ENCODE data around the gene WDR64.
"Not testable (repeated sequence)": the region's sequence is repeated elsewhere in the genome, so short reads cannot be mapped to it uniquely, and the experiment has no call there.

Gene WDR64

GRCh38 chr1:241721011-241721410, 68.9 kb downstream of the WDR64 start:
- Histone ChIP-seq H3K9ac (ENCODE audit: low read length) (no peak overlapping the region), H3K27me3 (ENCODE audit: control insufficient read depth, insufficient read depth, low read length) (no peaks in the 10 kb centered on the region), H3K4me1 (ENCODE audit: control insufficient read depth, insufficient read depth, low read length) (no peaks in the 10 kb centered on the region), H3K4me3 (ENCODE audit: low read depth, low read length) (no peak overlapping the region), H3K27ac (ENCODE audit: low read depth, low read length) (no peak overlapping the region), H3K9me3 (ENCODE audit: control insufficient read depth, insufficient read depth, low read depth, low read length) (0 out of 2 replicates have a peak, but pooled peaks cover 3% of the 10 kb centered on the region), H3K36me3 (ENCODE audit: control insufficient read depth, insufficient read depth, low read length) (no peaks in the 10 kb centered on the region)

- H3K4me1 ChIP-seq (ENCODE audit: control insufficient read depth, insufficient read depth, low read length): no peaks in the 10 kb centered on the region
- no peaks in the 10 kb centered on the region for H3K36me3 ChIP-seq (ENCODE audit: control insufficient read depth, insufficient read depth, low read length)
- no peak overlapping the region for H3K4me3 ChIP-seq (ENCODE audit: low read depth, low read length)
- no peaks in the 10 kb centered on the region for H3K27me3 ChIP-seq (ENCODE audit: control insufficient read depth, insufficient read depth, low read length)
- H3K9me3 ChIP-seq (ENCODE audit: control insufficient read depth, insufficient read depth, low read depth, low read length): 0 out of 2 replicates have a peak, but pooled peaks cover 3% of the 10 kb centered on the region
- H3K27ac ChIP-seq (ENCODE audit: low read depth, low read length): no peak overlapping the region
- no peak overlapping the region for H3K9ac ChIP-seq (ENCODE audit: low read length)
Measured at GRCh38 chr1:241722947-241723346, 70.9 kb downstream of the WDR64 start.

GRCh38 chr1:241724741-241725356, 72.8 kb downstream of the WDR64 start:
- H3K9me3 ChIP-seq (ENCODE audit: control insufficient read depth, insufficient read depth, low read depth, low read length): 0 out of 2 replicates have a peak, but pooled peaks cover 3% of the 10 kb centered on the region
- no peaks in the 10 kb centered on the region for H3K36me3 ChIP-seq (ENCODE audit: control insufficient read depth, insufficient read depth, low read length)
- no peaks in the 10 kb centered on the region for H3K27me3 ChIP-seq (ENCODE audit: control insufficient read depth, insufficient read depth, low read length)
- H3K4me1 ChIP-seq (ENCODE audit: control insufficient read depth, insufficient read depth, low read length): no peaks in the 10 kb centered on the region
- no peak overlapping the region for H3K27ac ChIP-seq (ENCODE audit: low read depth, low read length)
- H3K4me3 ChIP-seq (ENCODE audit: low read depth, low read length): no peak overlapping the region
- no peak overlapping the region for H3K9ac ChIP-seq (ENCODE audit: low read length)

- Histone ChIP-seq H3K4me1 (ENCODE audit: control insufficient read depth, insufficient read depth, low read length) (no peaks in the 10 kb centered on the region), H3K36me3 (ENCODE audit: control insufficient read depth, insufficient read depth, low read length) (no peaks in the 10 kb centered on the region), H3K4me3 (ENCODE audit: low read depth, low read length) (no peak overlapping the region), H3K27me3 (ENCODE audit: control insufficient read depth, insufficient read depth, low read length) (no peaks in the 10 kb centered on the region), H3K9ac (ENCODE audit: low read length) (no peak overlapping the region), H3K27ac (ENCODE audit: low read depth, low read length) (no peak overlapping the region), H3K9me3 (ENCODE audit: control insufficient read depth, insufficient read depth, low read depth, low read length) (no peaks in the 10 kb centered on the region)
Measured at GRCh38 chr1:241730031-241730430, 78.0 kb downstream of the WDR64 start.

GRCh38 chr1:241733899-241734298, 81.8 kb downstream of the WDR64 start:
- H3K4me1 ChIP-seq (ENCODE audit: control insufficient read depth, insufficient read depth, low read length): no peaks in the 10 kb centered on the region
- H3K9ac ChIP-seq (ENCODE audit: low read length): no peak overlapping the region
- no peaks in the 10 kb centered on the region for H3K36me3 ChIP-seq (ENCODE audit: control insufficient read depth, insufficient read depth, low read length)
- H3K4me3 ChIP-seq (ENCODE audit: low read depth, low read length): no peak overlapping the region
- H3K27ac ChIP-seq (ENCODE audit: low read depth, low read length): no peak overlapping the region
- H3K27me3 ChIP-seq (ENCODE audit: control insufficient read depth, insufficient read depth, low read length): no peaks in the 10 kb centered on the region
- H3K9me3 ChIP-seq (ENCODE audit: control insufficient read depth, insufficient read depth, low read depth, low read length): no peaks in the 10 kb centered on the region

- Histone ChIP-seq H3K4me3 (ENCODE audit: low read depth, low read length) (no peak overlapping the region), H3K9ac (ENCODE audit: low read length) (no peak overlapping the region), H3K4me1 (ENCODE audit: control insufficient read depth, insufficient read depth, low read length) (no peaks in the 10 kb centered on the region), H3K36me3 (ENCODE audit: control insufficient read depth, insufficient read depth, low read length) (no peaks in the 10 kb centered on the region), H3K27ac (ENCODE audit: low read depth, low read length) (no peak overlapping the region), H3K27me3 (ENCODE audit: control insufficient read depth, insufficient read depth, low read length) (no peaks in the 10 kb centered on the region), H3K9me3 (ENCODE audit: control insufficient read depth, insufficient read depth, low read depth, low read length) (no peaks in the 10 kb centered on the region)
Measured at GRCh38 chr1:241734533-241734932, 82.5 kb downstream of the WDR64 start.

- H3K4me3 ChIP-seq (ENCODE audit: low read depth, low read length); H3K27ac ChIP-seq (ENCODE audit: low read depth, low read length); H3K36me3 ChIP-seq (ENCODE audit: control insufficient read depth, insufficient read depth, low read length); H3K27me3 ChIP-seq (ENCODE audit: control insufficient read depth, insufficient read depth, low read length); H3K4me1 ChIP-seq (ENCODE audit: control insufficient read depth, insufficient read depth, low read length); H3K9ac ChIP-seq (ENCODE audit: low read length); H3K9me3 ChIP-seq (ENCODE audit: control insufficient read depth, insufficient read depth, low read depth, low read length): not testable (repeated sequence)
Measured at GRCh38 chr1:241735493-241735926, 83.4 kb downstream of the WDR64 start.

GRCh38 chr1:241736387-241736786, 84.3 kb downstream of the WDR64 start:
- Histone ChIP-seq H3K27ac (ENCODE audit: low read depth, low read length) (no peak overlapping the region), H3K27me3 (ENCODE audit: control insufficient read depth, insufficient read depth, low read length) (no peaks in the 10 kb centered on the region), H3K9ac (ENCODE audit: low read length) (no peak overlapping the region), H3K9me3 (ENCODE audit: control insufficient read depth, insufficient read depth, low read depth, low read length) (no peaks in the 10 kb centered on the region), H3K36me3 (ENCODE audit: control insufficient read depth, insufficient read depth, low read length) (no peaks in the 10 kb centered on the region), H3K4me1 (ENCODE audit: control insufficient read depth, insufficient read depth, low read length) (no peaks in the 10 kb centered on the region), H3K4me3 (ENCODE audit: low read depth, low read length) (no peak overlapping the region)

- Histone ChIP-seq H3K27me3 (ENCODE audit: control insufficient read depth, insufficient read depth, low read length) (no peaks in the 10 kb centered on the region), H3K4me1 (ENCODE audit: control insufficient read depth, insufficient read depth, low read length) (no peaks in the 10 kb centered on the region), H3K4me3 (ENCODE audit: low read depth, low read length) (no peak overlapping the region), H3K27ac (ENCODE audit: low read depth, low read length) (no peak overlapping the region), H3K9me3 (ENCODE audit: control insufficient read depth, insufficient read depth, low read depth, low read length) (no peaks in the 10 kb centered on the region), H3K9ac (ENCODE audit: low read length) (no peak overlapping the region), H3K36me3 (ENCODE audit: control insufficient read depth, insufficient read depth, low read length) (no peaks in the 10 kb centered on the region)
Measured at GRCh38 chr1:241738284-241739078, 86.4 kb downstream of the WDR64 start.

GRCh38 chr1:241742084-241742483, 90.0 kb downstream of the WDR64 start:
- H3K36me3 ChIP-seq (ENCODE audit: control insufficient read depth, insufficient read depth, low read length): no peaks in the 10 kb centered on the region
- H3K9me3 ChIP-seq (ENCODE audit: control insufficient read depth, insufficient read depth, low read depth, low read length): no peaks in the 10 kb centered on the region
- H3K4me3 ChIP-seq (ENCODE audit: low read depth, low read length): no peak overlapping the region
- no peaks in the 10 kb centered on the region for H3K27me3 ChIP-seq (ENCODE audit: control insufficient read depth, insufficient read depth, low read length)
- H3K4me1 ChIP-seq (ENCODE audit: control insufficient read depth, insufficient read depth, low read length): no peaks in the 10 kb centered on the region
- no peak overlapping the region for H3K27ac ChIP-seq (ENCODE audit: low read depth, low read length)
- H3K9ac ChIP-seq (ENCODE audit: low read length): no peak overlapping the region

- H3K27ac ChIP-seq (ENCODE audit: low read depth, low read length): no peak overlapping the region
- H3K36me3 ChIP-seq (ENCODE audit: control insufficient read depth, insufficient read depth, low read length): no peaks in the 10 kb centered on the region
- 0 out of 2 replicates have a peak, but pooled peaks cover 7% of the 10 kb centered on the region for H3K4me1 ChIP-seq (ENCODE audit: control insufficient read depth, insufficient read depth, low read length)
- H3K4me3 ChIP-seq (ENCODE audit: low read depth, low read length): no peak overlapping the region
- no peaks in the 10 kb centered on the region for H3K9me3 ChIP-seq (ENCODE audit: control insufficient read depth, insufficient read depth, low read depth, low read length)
- no peak overlapping the region for H3K9ac ChIP-seq (ENCODE audit: low read length)
- no peaks in the 10 kb centered on the region for H3K27me3 ChIP-seq (ENCODE audit: control insufficient read depth, insufficient read depth, low read length)
Measured at GRCh38 chr1:241744591-241744990, 92.5 kb downstream of the WDR64 start.
